T follicular helper cell (primary cell): Measurements from ENCODE around the gene ZSWIM3.
"Not testable (repeated sequence)": the region's sequence is repeated elsewhere in the genome, so short reads cannot be mapped to it uniquely, and the experiment has no call there.

Experiments used
- DNase-seq: peaks from one replicate; pipeline ENCODE4 v3.0.0-alpha.2; 2020; ENCODE audit warnings: low read depth

Gene ZSWIM3

GRCh38 chr20:45890985-45891983, 33.9 kb downstream of the ZSWIM3 start, which contains the start of the genes CTSA and NEURL2:
Gene CTSA, plus strand, starts transcription at chr20:45891335. Its CDS starts 234 bp downstream, at chr20:45891569.
Gene NEURL2, minus strand, starts transcription at chr20:45891208. Its CDS starts 217 bp downstream, at chr20:45890991.
- DNase-seq = peak; percentile 79

- no peak for DNase-seq
Observed at GRCh38 chr20:45892049-45892825, 34.8 kb downstream of the ZSWIM3 start.

- DNase-seq = no peak
Observed at GRCh38 chr20:45892828-45893500, 35.5 kb downstream of the ZSWIM3 start.

- no peak for DNase-seq
Observed at GRCh38 chr20:45893831-45894230, 36.4 kb downstream of the ZSWIM3 start.

DNA sequence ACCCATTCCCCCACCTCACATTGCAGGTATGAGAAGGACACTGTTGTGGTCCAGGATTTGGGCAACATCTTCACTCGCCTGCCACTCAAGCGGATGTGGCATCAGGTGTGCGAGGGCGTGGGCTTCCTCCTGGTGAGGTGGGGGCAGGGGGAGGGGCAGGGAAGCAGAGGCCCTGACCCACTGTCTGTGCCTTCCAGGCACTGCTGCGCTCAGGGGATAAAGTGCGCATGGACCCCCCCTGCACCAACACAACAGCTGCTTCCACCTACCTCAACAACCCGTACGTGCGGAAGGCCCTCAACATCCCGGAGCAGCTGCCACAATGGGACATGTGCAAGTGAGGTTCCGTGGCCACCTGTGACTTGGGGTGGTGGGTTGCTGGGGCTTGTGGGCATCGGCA, 37.4 kb downstream of the ZSWIM3 start:
- DNase-seq = no peak

GRCh38 chr20:45896641-45897161, 39.3 kb downstream of the ZSWIM3 start:
- DNase-seq = no peak

- no peak for DNase-seq
Observed at GRCh38 chr20:45897289-45897688, 39.9 kb downstream of the ZSWIM3 start.

DNA sequence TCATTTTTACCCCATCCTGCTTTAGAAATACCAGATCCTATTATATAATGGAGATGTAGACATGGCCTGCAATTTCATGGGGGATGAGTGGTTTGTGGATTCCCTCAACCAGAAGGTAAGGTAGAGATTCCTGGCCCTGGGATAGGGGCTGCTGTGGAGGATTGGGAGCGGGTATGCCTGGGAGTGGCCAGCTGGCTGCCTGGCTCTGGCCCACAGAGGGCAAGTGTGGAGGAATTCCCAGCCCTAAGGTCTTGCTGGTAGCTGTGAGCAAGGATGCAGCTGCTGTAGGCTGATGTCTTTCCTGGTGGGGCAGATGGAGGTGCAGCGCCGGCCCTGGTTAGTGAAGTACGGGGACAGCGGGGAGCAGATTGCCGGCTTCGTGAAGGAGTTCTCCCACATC, 40.3 kb downstream of the ZSWIM3 start:
- DNase-seq = no peak

DNA sequence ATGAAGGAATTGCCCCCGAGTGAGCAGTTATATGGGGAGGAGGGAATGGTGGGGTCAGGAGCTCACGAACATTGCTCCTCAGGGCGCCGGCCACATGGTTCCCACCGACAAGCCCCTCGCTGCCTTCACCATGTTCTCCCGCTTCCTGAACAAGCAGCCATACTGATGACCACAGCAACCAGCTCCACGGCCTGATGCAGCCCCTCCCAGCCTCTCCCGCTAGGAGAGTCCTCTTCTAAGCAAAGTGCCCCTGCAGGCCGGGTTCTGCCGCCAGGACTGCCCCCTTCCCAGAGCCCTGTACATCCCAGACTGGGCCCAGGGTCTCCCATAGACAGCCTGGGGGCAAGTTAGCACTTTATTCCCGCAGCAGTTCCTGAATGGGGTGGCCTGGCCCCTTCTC, 40.9 kb downstream of the ZSWIM3 start:
- DNase-seq = no peak

DNA sequence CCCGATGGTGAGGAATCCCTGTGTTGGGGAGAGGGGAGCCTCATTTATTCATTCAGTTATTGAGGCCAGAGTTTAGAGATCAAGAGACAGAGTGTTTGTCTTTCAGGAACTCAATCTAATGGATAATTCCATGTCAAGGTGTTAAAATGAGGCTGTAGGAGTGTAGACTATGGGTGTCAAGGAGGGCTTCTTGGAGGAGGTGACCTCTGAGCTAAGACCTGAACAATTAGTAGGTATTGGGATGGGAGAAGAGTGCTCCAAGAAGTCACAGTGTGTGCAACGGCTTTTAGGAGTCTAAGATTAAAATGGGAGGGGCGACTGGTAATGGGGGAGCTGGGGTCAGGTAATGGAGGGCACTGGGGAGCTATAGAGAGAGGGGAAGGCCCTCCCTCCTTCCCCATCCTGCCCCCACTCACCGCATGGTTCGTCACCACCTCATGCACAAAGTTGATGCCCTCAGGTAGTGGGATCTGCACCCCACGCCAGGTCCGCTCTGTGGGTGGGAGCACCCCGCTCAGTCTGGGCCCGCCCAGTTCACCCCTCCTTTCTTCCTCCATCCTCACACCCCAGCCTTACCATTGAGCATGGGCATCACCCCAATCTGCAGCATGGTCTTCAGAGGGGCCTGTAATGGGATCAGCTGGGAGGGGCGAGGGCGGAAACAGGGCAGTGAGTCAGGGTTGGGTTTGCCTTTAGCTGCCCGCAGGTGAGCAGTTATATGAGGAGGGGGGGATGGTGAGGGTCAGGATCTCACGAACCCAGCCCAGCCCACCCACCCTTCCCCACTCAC, 41.8 kb downstream of the ZSWIM3 start:
- no peak for DNase-seq

DNA sequence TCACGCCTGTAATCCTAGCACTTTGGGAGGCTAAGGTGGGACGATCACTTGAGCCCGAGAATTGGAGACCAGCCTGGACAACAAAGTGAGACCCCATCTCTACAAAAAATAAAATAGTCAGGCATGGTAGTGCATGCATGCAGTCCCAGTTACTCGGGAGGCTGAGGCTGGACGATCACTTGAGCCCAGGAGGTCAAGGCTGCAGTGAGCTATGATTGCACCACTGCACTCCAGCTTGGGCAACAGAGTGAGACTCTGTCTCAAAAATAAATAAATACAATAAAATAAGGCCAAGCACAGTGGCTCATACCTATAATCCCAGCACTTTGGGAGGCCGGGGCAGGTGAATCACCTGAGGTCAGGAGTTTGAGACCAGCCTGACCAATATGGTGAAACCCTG, 43.9 kb downstream of the ZSWIM3 start:
- DNase-seq = not testable (repeated sequence)

DNA sequence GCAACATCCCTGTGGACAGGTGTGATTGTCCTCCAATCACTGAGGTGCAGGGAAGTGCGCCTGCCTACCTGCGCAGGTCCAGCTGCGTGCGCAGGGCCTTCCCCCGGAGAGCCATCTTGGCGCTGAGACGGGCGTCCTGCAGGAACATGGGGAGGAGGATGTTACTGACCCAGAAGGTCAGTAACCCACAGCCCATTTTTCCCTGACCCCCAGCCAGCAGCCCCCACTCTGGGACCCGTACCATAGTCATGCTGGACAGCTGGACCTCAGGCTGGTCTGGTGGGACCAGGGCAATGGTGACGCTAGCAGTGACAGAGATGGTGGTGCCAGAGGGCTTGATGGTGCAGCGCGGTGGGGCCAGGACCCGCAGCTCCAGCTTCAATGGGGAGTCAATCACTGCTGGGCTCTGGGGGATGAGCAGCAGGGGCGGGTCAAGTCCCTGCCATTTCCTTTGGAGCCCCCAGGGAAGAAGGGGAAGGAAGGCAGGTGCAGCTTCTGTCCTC, 44.8 kb downstream of the ZSWIM3 start:
- DNase-seq = no peak

- no peak for DNase-seq
Observed at GRCh38 chr20:45904583-45905504, 47.4 kb downstream of the ZSWIM3 start.

DNA sequence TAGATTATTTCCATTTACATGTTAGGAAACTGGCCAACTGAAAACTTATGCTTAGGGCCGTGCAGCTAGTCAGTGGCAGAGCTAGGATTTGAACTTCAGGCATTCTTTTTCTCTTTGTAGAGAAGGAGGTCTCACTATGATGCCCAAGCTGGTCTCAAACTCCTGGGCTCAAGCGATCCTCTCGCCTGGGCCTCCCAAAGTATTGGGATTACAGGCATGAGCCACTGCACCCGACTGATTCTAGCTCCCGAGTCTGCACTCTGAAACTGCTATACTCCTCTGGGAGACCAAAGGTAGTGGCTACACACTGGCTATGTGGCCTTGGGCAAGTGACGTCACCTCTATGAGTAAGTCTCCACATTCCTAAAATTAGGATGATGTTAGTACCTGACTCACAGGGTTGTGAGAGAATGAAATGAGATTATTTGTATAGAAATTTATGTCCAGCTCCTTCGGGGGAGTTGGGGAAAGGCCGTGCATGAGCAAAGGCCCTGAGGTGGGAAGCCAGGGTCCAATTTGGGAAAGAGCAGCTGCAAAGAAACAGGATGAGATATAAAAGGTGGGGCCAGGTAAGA, 48.2 kb downstream of the ZSWIM3 start:
- no peak for DNase-seq

- no peak for DNase-seq
Observed at GRCh38 chr20:45907219-45907948, 50.0 kb downstream of the ZSWIM3 start.

DNA sequence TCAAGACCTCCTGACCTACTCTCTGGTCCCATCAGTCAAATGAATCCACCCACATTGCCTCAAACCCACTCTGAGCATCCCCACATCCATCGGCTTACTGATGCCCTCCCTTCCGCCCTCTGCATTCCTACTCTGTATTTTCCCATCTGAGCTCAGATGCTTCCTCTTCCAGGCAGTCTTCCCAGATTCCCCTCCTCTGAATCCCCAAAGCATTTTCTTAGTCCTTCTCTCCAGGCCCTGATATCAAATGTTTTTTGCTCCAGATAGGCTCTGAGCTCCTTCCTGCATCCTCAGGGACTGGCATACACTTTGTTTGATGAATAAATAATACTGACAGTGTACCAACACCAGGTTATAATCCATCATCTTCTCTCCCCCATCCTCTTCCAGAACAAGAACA, 50.7 kb downstream of the ZSWIM3 start:
- DNase-seq = no peak

- no peak for DNase-seq
Observed at GRCh38 chr20:45909336-45909808, 52.0 kb downstream of the ZSWIM3 start.
